GM11168 (cell line): Measurements from ENCODE around the gene TRIM47.

Experiments used
- in situ Hi-C: fragments of 300-500 bp; cut with MboI; formaldehyde crosslinking; loops from one replicate; pipeline ENCODE4 v1.12.0; 2022; ENCODE audit warnings: low sequenced_read_pairs; ENCODE audit not compliant: unreplicated experiment

TRIM47 gene

GRCh38 chr17:75878174-75878998 is at the start of gene TRIM47:
TRIM47 (minus strand) TSS chr17:75878581; CDS start chr17:75878548, 33 bp downstream.
- in situ Hi-C loops = no loop called here

GRCh38 chr17:75927286-75927922 is 49.0 kb upstream of the TRIM47 start:
- in situ Hi-C loops = no loop called here

GRCh38 chr17:75926456-75926855 is 48.1 kb upstream of the TRIM47 start:
- in situ Hi-C loops = no loop called here

GRCh38 chr17:75925912-75926311 is 47.5 kb upstream of the TRIM47 start:
- in situ Hi-C loops = no loop called here

GRCh38 chr17:75925103-75925502 is 46.7 kb upstream of the TRIM47 start:
- in situ Hi-C loops = no loop called here

- in situ Hi-C loops = loop anchor here (25.0 kb wide), 1 partner anchor 389 kb away; the partner anchor contains the start of gene QRICH2
Observed at GRCh38 chr17:75922963-75923874, 44.8 kb upstream of the TRIM47 start.

- in situ Hi-C loops = loop anchor here (25.0 kb wide), 1 partner anchor 390 kb away; the partner anchor contains the start of gene QRICH2
Observed at GRCh38 chr17:75922173-75922961, 44.0 kb upstream of the TRIM47 start.

- in situ Hi-C loops = loop anchor here (25.0 kb wide), 1 partner anchor 391 kb away; the partner anchor contains the start of gene QRICH2
Observed at GRCh38 chr17:75921596-75921995, 43.2 kb upstream of the TRIM47 start.

- in situ Hi-C loops = loop anchor here (25.0 kb wide), 1 partner anchor 392 kb away; the partner anchor contains the start of gene QRICH2
Observed at GRCh38 chr17:75920045-75920560, 41.7 kb upstream of the TRIM47 start.

GRCh38 chr17:75919611-75920010 is 41.2 kb upstream of the TRIM47 start:
- in situ Hi-C loops = loop anchor here (10.0 to 25.0 kb wide), 2 partner anchors 85 to 393 kb away; partner anchors contain the start of genes CDK3 and QRICH2

- in situ Hi-C loops = loop anchor here (10.0 to 25.0 kb wide), 2 partner anchors 87 to 394 kb away; partner anchors contain the start of genes CDK3 and QRICH2
Observed at GRCh38 chr17:75917917-75918445, 39.6 kb upstream of the TRIM47 start.

GRCh38 chr17:75917141-75917916 is 38.9 kb upstream of the TRIM47 start:
- in situ Hi-C loops = loop anchor here (10.0 to 25.0 kb wide), 2 partner anchors 87 to 395 kb away; partner anchors contain the start of genes CDK3 and QRICH2

- in situ Hi-C loops = loop anchor here (10.0 to 25.0 kb wide), 2 partner anchors 90 to 397 kb away; partner anchors contain the start of genes CDK3 and QRICH2
Observed at GRCh38 chr17:75915268-75915667, 36.9 kb upstream of the TRIM47 start.

- in situ Hi-C loops = loop anchor here (10.0 to 25.0 kb wide), 2 partner anchors 90 to 398 kb away; partner anchors contain the start of genes CDK3 and QRICH2
Observed at GRCh38 chr17:75914643-75915267, 36.4 kb upstream of the TRIM47 start.

- in situ Hi-C loops = loop anchor here (10.0 to 25.0 kb wide), 2 partner anchors 91 to 399 kb away; partner anchors contain the start of genes CDK3 and QRICH2
Observed at GRCh38 chr17:75913537-75914210, 35.3 kb upstream of the TRIM47 start.

GRCh38 chr17:75910699-75911098 is 32.3 kb upstream of the TRIM47 start:
- in situ Hi-C loops = loop anchor here (10.0 to 25.0 kb wide), 2 partner anchors 94 to 402 kb away; partner anchors contain the start of genes CDK3 and QRICH2
